Stomach smooth muscle (tissue), 2 donors: Measurements from ENCODE around the gene PARD3B.

ENCODE experiments used
- H3K27ac ChIP-seq: one replicate; pipeline ENCODE4 v1.7.0; 2013; ENCODE audit warnings: mild to moderate bottlenecking, low read length, inconsistent platforms
- H3K27me3 ChIP-seq, 2 donors: one replicate each; pipeline ENCODE4 v1.7.0; 2013; ENCODE audit warnings: low read length in 2 of 2; ENCODE audit not compliant: insufficient read depth in 2 of 2, control insufficient read depth in 1 of 2
- H3K36me3 ChIP-seq, 2 donors: one replicate each; pipeline ENCODE4 v1.7.0; 2013; ENCODE audit warnings: low read length in 2 of 2; ENCODE audit not compliant: control insufficient read depth in 2 of 2, insufficient read depth in 2 of 2
- H3K4me1 ChIP-seq: one replicate; pipeline ENCODE4 v1.7.0; 2013; ENCODE audit warnings: low read length; ENCODE audit not compliant: control insufficient read depth, insufficient read depth
- H3K4me3 ChIP-seq, 2 donors: one replicate each; pipeline ENCODE4 v1.7.0; 2013; ENCODE audit warnings: low read length in 2 of 2
- H3K9ac ChIP-seq, 2 donors: one replicate each; pipeline ENCODE4 v1.7.0; 2013; ENCODE audit warnings: low read length in 2 of 2, mild to moderate bottlenecking in 1 of 2
- H3K9me3 ChIP-seq, 2 donors: one replicate each; pipeline ENCODE4 v1.7.0; 2013; ENCODE audit warnings: low read length in 2 of 2; ENCODE audit not compliant: control insufficient read depth in 2 of 2
- donor health status: healthy.
- donor health status: Pancreatic carcinoma.

The PARD3B gene

DNA sequence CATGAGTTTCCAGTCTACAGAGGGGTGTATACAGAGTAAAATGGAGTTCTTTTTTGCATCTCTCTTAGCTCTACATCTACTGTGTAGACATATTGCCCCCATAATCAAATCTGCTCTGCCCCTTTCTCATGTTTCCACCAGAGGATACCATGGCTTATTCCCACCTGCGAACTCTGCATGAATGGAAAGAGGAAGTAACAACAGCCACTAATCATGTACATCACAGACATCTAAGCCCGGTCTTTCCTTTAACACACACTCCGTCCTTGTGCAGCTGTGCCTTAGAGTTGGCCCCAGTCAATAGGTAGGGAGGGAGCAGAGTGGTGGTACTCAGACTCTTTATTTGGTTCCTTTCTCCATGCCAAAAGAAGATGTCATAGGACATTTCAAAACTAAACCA is 989.7 kb downstream of the PARD3B start:
- Histone ChIP-seq H3K27me3 (no peaks in the 10 kb centered on the region), H3K4me3 (no peak overlapping the region), H3K36me3 (no peaks in the 10 kb centered on the region), H3K27ac (no peak overlapping the region), H3K4me1 (no peaks in the 10 kb centered on the region), H3K9ac (no peak overlapping the region), H3K9me3 (no peaks in the 10 kb centered on the region)

DNA sequence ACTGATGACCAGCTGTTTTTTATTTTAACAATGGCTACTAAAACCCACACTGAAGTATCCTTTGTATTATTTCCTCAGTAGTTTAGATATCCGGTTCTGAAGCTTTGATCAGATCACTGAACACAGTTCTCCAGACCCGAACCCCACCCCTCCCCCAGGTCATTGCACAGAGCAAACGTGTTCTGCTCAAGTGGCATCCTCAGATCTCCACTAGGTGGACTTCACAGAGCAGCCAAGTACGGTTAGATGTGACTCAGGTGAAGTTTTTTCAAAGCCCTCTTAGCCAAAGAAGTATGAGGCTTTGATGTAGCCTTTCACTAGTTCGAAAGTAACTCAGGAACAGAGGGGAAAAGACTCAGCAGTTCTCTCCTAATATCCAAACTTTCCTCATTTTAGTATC is 994.3 kb downstream of the PARD3B start:
- no peaks in the 10 kb centered on the region for H3K9me3 ChIP-seq
- no peaks in the 10 kb centered on the region for H3K36me3 ChIP-seq
- H3K27me3 ChIP-seq, result no peaks in the 10 kb centered on the region
- H3K4me1 ChIP-seq, result no peaks in the 10 kb centered on the region
- no peak overlapping the region for H3K4me3 ChIP-seq
- H3K9ac ChIP-seq, result no peak overlapping the region
- H3K27ac ChIP-seq, result no peak overlapping the region

DNA sequence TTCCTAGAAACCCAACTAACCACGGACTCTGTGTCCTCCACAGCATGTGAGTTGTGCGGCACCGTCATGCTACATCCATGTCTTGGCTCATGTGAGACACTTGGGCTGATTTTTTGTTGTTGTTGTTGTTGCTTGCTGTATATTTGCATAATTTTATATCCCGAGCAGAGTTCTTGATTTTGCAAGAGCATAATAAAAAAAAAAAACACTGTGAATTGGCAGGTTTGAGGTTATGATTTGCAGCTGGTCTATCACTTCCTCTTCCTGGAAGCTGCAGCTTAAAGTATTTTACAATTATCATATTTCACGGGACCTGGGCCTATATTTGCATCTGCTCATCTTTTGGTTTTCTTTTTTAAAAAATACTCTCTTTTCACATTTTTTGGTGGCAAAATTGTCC is 994.8 kb downstream of the PARD3B start:
- Histone ChIP-seq H3K4me1 (no peaks in the 10 kb centered on the region), H3K9me3 (no peaks in the 10 kb centered on the region), H3K36me3 (no peaks in the 10 kb centered on the region), H3K27me3 (no peaks in the 10 kb centered on the region), H3K9ac (no peak overlapping the region), H3K4me3 (no peak overlapping the region), H3K27ac (no peak overlapping the region)

GRCh38 chr2:205543262-205543843 is 998.1 kb downstream of the PARD3B start:
- no peak overlapping the region for H3K27ac ChIP-seq
- H3K36me3 ChIP-seq, result no peaks in the 10 kb centered on the region
- no peak overlapping the region for H3K9ac ChIP-seq
- no peaks in the 10 kb centered on the region for H3K9me3 ChIP-seq
- no peak overlapping the region for H3K4me3 ChIP-seq
- no peaks in the 10 kb centered on the region for H3K4me1 ChIP-seq
- H3K27me3 ChIP-seq, result no peaks in the 10 kb centered on the region

- no peaks in the 10 kb centered on the region for H3K36me3 ChIP-seq
- no peak overlapping the region for H3K27ac ChIP-seq
- no peak overlapping the region for H3K9ac ChIP-seq
- no peaks in the 10 kb centered on the region for H3K9me3 ChIP-seq
- no peak overlapping the region for H3K4me3 ChIP-seq
- no peaks in the 10 kb centered on the region for H3K27me3 ChIP-seq
- no peaks in the 10 kb centered on the region for H3K4me1 ChIP-seq
Measured at GRCh38 chr2:205543937-205544702, 998.8 kb downstream of the PARD3B start.

DNA sequence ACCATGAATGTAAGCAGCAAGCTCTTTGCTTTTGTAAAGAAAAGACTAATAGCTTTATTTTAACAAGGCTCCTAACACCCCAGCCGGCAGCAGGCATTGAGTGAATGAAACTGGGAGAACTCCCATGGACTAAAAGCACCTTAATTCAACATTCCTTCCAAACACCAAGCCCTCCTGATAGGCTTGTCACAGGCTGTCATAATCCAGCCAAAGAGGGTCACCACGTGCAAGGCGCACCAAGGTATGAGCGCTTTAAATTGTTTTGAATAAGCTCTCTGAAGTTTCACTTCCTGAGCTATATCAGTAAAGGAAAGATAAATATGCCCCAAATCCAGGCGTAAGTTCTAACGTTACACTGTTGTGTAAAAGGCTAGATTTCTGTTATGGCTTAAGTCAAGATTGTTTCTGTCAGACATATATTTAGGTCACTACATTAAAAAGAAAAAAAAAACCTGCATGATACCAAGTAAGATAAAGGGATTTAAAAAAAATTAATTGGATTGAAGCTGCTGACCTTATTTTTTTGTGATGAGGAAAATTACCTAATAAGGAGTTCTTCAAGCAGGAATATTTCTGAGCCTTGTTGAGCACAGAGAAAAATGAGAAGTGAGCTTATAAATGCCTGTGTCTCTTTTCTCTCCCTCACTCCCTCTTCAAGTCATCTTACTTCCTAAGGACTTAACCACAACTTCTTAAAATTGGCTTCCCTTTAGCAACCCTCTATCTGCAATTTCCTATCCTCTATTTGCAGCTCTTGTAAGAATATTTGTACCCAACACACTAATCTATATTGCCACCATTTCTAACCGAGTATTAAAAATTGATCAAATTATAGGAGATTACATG is 1000.9 kb downstream of the PARD3B start:
- Histone ChIP-seq H3K36me3 (no peaks in the 10 kb centered on the region), H3K4me3 (no peak overlapping the region), H3K9ac (no peak overlapping the region), H3K27ac (no peak overlapping the region), H3K9me3 (no peaks in the 10 kb centered on the region), H3K27me3 (no peaks in the 10 kb centered on the region), H3K4me1 (no peaks in the 10 kb centered on the region)

DNA sequence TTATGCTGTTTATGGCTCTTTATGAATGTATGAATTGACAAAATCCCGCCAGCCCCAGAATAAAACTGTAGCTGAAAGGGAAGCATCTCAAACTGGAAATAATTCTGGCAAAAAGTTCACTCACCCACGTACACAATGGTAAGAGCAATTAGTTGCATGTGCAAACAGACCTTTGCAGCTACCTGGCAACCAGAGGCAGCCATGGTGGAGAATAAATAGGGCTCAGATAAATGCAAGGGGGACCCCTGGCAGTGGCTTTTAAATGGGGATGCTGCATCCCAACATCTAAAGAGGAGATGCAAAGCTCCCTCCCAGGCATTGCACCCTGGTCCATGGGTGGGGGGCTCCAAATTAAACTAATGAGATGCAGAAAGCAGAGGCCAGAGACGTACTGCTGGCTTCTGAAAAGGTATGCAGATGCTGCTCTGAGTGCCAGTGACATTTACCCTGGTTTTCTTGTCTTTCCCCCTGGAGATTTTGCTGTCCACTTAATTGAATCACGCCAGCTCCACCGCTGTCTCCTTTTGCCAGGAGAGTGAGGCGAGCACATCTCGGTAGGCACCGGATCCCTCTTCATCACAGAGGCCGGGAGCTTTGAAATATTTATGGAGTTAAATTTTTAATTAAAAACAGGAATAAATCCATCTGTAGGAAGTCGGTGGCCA is 1010.4 kb downstream of the PARD3B start:
- Histone ChIP-seq H3K27ac (no peak overlapping the region), H3K9ac (no peak overlapping the region), H3K27me3 (no peaks in the 10 kb centered on the region), H3K36me3 (peaks cover 3 to 6% of the 10 kb centered on the region in 2 donors), H3K9me3 (no peaks in the 10 kb centered on the region), H3K4me1 (no peaks in the 10 kb centered on the region), H3K4me3 (no peak overlapping the region)

- Histone ChIP-seq H3K9ac (no peak overlapping the region), H3K27ac (no peak overlapping the region), H3K4me3 (no peak overlapping the region), H3K27me3 (no peaks in the 10 kb centered on the region), H3K9me3 (no peaks in the 10 kb centered on the region), H3K4me1 (no peaks in the 10 kb centered on the region), H3K36me3 (peaks cover 3 to 6% of the 10 kb centered on the region in 2 donors)
Measured at GRCh38 chr2:205556357-205556756, 1011.1 kb downstream of the PARD3B start.

GRCh38 chr2:205556841-205557539 is 1011.7 kb downstream of the PARD3B start:
- H3K27me3 ChIP-seq, result no peaks in the 10 kb centered on the region
- H3K4me3 ChIP-seq, result no peak overlapping the region
- H3K27ac ChIP-seq, result no peak overlapping the region
- H3K9ac ChIP-seq, result no peak overlapping the region
- H3K4me1 ChIP-seq, result no peaks in the 10 kb centered on the region
- no peaks in the 10 kb centered on the region for H3K9me3 ChIP-seq
- H3K36me3 ChIP-seq, result peaks cover 3 to 6% of the 10 kb centered on the region in 2 donors

DNA sequence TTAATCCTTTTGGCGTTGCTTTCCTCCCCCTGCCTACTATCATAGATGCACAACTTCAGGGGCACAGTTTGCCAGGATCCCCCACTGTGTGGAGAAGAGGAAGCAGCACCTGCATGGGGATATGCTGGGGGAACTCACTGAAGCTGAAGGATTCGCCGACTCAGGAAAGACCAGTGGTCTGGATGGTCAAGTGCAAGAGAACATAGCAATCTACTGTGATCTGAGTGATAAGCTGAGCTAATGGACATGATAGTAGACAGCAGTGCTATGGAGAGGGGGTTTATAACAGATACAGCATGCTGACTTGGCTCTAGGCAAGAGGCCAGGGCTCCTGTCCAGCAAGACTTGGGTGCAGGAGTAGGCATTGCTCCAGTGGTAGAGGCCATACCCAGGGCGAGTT is 1012.6 kb downstream of the PARD3B start:
- no peak overlapping the region for H3K9ac ChIP-seq
- peaks cover 3 to 6% of the 10 kb centered on the region in 2 donors for H3K36me3 ChIP-seq
- H3K4me1 ChIP-seq, result no peaks in the 10 kb centered on the region
- no peak overlapping the region for H3K4me3 ChIP-seq
- H3K9me3 ChIP-seq, result no peaks in the 10 kb centered on the region
- H3K27me3 ChIP-seq, result no peaks in the 10 kb centered on the region
- no peak overlapping the region for H3K27ac ChIP-seq
